RWPE2 (cell line): ENCODE results near the gene PICK1.

Experiments
- ATAC-seq: fragments of 200-7000 bp; cut with Tn5 transposase; 3 replicates; pipeline ENCODE4 v1.9.1; 2021; ENCODE audit warnings: low read depth
- DNase-seq: peaks from one replicate; pipeline ENCODE4 v3.0.0-alpha.2; 2020; ENCODE audit warnings: low spot score
- H3K27ac ChIP-seq: fragments of 450-650 bp; 2 replicates; pipeline ENCODE4 v1.5.1; 2017; ENCODE audit warnings: mild to moderate bottlenecking; ENCODE audit not compliant: poor library complexity, severe bottlenecking
- H3K27me3 ChIP-seq: fragments of 250-450 bp; sonication (Bioruptor Pico); 2 replicates; pipeline ENCODE4 v1.5.1; 2021; ENCODE audit warnings: mild to moderate bottlenecking, moderate library complexity; ENCODE audit not compliant: insufficient read depth, poor library complexity, severe bottlenecking
- H3K36me3 ChIP-seq: fragments of 250-450 bp; sonication (Bioruptor Pico); 2 replicates; pipeline ENCODE4 v1.5.1; 2020; ENCODE audit warnings: low read depth, mild to moderate bottlenecking, moderate library complexity
- H3K4me1 ChIP-seq: fragments of 250-450 bp; sonication (Bioruptor Pico); 2 replicates; pipeline ENCODE4 v1.5.1; 2021; ENCODE audit warnings: mild to moderate bottlenecking, moderate library complexity; ENCODE audit not compliant: insufficient read depth, poor library complexity, severe bottlenecking
- H3K4me3 ChIP-seq: fragments of 250-450 bp; sonication (Bioruptor Pico); 2 replicates; pipeline ENCODE4 v1.5.1; 2021; ENCODE audit warnings: mild to moderate bottlenecking, moderate library complexity; ENCODE audit not compliant: severe bottlenecking
- H3K9me3 ChIP-seq: fragments of 250-450 bp; sonication (Bioruptor Pico); 2 replicates; pipeline ENCODE4 v1.5.1; 2021; ENCODE audit warnings: mild to moderate bottlenecking, moderate library complexity; ENCODE audit not compliant: severe bottlenecking
- CTCF ChIP-seq: fragments of 450-650 bp; IDR thresholded peaks from one replicate; pipeline ENCODE4 v1.5.1; 2017; ENCODE audit warnings: mild to moderate bottlenecking, moderate library complexity; ENCODE audit not compliant: poor library complexity, severe bottlenecking

PICK1 gene

GRCh38 chr22:38108561-38109319, 51.5 kb downstream of the PICK1 start:
- TF ChIP-seq CTCF = no peak
- DNase-seq (no peak), ATAC-seq (no peak)

DNA sequence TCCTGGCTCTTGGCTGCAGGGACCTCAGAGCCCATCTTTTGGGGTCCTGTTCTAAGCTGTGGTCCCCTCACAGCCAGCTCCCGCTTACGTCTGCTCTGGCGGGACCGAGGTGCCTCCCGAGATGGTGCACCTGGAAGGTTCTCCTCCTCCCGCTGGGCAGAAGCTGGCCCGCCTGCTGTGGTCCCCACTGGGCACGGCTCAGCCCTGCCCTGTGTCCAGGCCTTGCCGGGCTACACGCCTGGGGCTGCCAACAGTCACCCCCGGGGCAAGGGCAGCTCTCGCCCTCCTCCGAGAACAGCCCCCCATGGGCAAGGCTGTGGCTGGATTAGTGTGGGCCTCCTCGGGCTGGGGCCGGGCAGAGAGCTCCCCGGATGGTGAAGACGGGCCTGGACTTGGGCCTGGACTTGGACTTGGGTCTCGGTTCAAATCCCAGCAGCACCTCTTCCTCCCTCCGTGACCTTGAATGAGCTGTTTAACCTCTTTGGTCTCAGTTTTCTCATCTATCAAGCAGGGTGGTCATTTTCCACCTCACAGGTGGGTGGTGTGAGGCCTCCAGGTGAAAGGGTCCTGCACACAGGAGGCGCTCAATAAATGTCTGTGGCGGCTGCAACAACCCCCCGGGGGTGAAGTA, 52.3 kb downstream of the PICK1 start:
- 0 out of 3 replicates have a peak, but pooled peaks have one; percentile 22 for ATAC-seq
- H3K4me3 ChIP-seq = no peak overlapping the region
- H3K9me3 ChIP-seq = no peaks in the 10 kb centered on the region
- H3K27me3 ChIP-seq = no peaks in the 10 kb centered on the region
- no peaks in the 10 kb centered on the region for H3K36me3 ChIP-seq
- TF ChIP-seq CTCF = no peak
- no peak overlapping the region for H3K27ac ChIP-seq
- no peak for DNase-seq
- H3K4me1 ChIP-seq = peaks cover 2% of the 10 kb centered on the region

More at GRCh38 chr22:38108561-38109319, 51.5 kb downstream of the PICK1 start:
- no peaks in the 10 kb centered on the region for H3K27me3 ChIP-seq
- peaks cover 2% of the 10 kb centered on the region for H3K4me1 ChIP-seq
- no peaks in the 10 kb centered on the region for H3K36me3 ChIP-seq
- no peak overlapping the region for H3K27ac ChIP-seq
- H3K4me3 ChIP-seq = no peak overlapping the region
- no peaks in the 10 kb centered on the region for H3K9me3 ChIP-seq

DNA sequence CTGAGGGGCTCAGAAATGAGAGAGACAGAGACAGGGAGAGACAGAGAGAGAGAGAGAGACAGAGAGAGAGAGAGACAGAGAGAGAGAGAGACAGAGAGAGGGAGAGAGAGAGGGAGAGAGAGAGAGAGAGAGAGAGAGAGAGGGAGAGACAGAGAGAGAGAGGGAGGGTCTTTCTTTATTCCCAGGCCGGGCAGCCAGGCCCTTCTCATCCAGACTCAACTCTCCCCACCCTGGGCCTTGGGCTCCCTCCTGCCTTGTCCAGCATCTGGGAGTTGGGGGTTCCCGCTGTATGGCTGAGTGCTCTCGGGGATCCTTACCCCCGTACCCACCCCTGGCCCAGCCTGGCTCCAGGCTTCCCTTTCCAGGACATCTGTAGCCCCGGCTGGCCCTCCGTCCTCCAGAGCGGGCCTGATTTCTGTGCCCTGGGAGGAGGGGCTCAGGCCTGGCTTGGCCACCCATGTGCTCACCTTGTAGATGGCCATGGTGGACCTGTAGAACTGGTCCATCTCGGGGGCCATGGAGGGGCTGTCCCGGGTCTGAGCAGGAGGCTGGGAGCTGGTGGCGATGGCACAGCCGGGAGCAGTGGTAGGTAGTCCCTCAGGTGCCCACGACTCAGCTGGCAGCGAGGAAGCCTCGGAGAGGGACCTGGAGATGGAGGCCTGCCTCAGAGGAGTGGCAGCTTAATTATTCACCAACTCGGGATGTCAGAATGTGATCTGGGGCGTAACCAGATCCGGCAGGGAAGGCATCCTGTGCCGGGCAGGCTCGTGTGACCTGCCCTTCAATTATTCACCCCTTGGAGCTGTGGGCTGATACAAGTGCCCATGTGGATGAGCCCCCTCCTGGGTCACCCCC, 53.0 kb downstream of the PICK1 start, which contains the start of gene BAIAP2L2:
BAIAP2L2 (minus strand) TSS at position 677 of the 855 bp plus-strand sequence; CDS start at position 518, 159 bp downstream.
- Histone ChIP-seq H3K9me3 (no peaks in the 10 kb centered on the region), H3K4me3 (no peak within 1 kb of the TSS), H3K27me3 (no peaks in the 10 kb centered on the region), H3K27ac (no peak within 1 kb of the TSS), H3K4me1 (peaks cover 2% of the 10 kb centered on the region), H3K36me3 (no peaks in the 10 kb centered on the region)
- TF ChIP-seq CTCF = no peak
- ATAC-seq = peak; percentile 56
- no peak for DNase-seq

DNA sequence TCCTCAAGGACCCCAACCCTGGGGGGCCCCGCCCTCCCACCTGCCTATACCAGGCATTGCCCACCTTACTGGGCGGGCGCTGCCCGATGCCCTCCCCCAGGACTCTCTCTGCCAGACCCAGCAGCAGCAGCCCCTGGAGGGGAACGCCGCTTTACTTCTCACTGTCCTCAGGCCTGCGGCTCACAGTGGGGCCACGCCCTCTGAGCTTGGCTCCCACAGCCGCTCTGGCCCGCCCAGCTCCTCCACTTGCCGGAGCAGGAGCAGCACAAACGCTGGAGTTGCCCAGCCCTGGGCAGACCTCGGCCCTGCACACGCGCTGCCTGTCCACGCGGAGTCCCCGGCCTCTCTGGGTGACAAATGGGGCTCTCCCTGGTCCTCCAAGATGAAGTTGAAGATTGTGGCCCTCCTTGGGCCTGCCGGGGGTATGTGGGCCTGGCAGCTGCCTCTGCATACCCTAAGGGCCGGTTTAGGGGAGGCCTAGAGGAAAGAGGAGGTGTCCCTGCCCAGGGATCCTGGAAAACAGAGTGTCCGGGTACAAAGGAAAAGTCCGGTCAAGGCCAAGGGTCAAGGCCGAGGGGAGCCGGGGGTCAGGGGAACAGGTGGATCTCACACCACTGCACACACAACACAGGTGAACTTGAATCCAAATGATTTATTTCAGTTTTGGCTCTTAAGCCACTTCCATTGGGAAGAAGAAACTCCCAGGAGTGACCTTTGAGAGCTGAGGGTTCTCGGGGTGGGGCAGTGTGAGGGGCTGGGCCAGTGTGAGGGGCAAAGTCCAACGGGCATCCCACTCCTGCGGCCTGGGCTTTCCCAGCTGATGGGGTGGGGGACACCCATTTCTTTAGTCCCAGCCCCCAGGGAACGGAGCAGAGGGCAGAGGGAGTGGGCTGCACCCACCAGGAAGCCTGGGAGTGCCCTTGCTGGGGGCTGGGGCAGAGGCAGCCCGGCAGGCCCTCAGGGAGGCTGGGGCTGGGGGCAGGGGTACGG, 54.0 kb downstream of the PICK1 start:
- TF ChIP-seq CTCF = no peak
- Histone ChIP-seq H3K9me3 (no peaks in the 10 kb centered on the region), H3K27ac (no peak overlapping the region), H3K4me1 (peaks cover 2% of the 10 kb centered on the region), H3K4me3 (no peak overlapping the region), H3K27me3 (no peaks in the 10 kb centered on the region), H3K36me3 (no peaks in the 10 kb centered on the region)
- DNase-seq (no peak), ATAC-seq (no peak)
